ENCODE measurements around the gene COLQ.
"Not testable (repeated sequence)": the region's sequence is repeated elsewhere in the genome, so short reads cannot be mapped to it uniquely, and the experiment has no call there.

The COLQ gene

GRCh38 chr3:15486979-15487378 is 34.5 kb downstream of the COLQ start:
- DNase-seq: no peak

DNA sequence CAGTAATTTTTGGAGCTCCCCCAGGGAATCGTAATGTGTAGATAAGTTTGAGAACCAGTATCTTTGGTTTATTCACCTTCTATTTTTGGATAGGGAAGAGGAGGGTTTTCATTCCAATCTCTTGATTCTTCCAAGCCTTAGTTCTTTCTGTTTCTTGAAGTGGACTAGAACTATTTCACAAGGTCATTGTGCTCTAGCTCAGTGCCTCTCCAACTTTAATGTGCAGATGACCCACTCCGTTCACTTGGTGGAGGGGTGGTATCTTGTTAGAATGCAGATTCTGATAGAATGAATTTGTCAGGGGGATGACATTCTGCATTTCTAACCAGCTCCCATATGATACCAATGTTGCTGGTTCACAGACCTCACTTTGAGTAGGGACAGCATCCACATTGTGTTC is 35.5 kb downstream of the COLQ start:
- DNase-seq: no peak

- not testable (repeated sequence) for DNase-seq
These were observed 37.0 kb downstream of the COLQ start for GRCh38 chr3:15484551-15484950.

GRCh38 chr3:15479400-15480224 is 41.9 kb downstream of the COLQ start:
- no peak for DNase-seq

DNA sequence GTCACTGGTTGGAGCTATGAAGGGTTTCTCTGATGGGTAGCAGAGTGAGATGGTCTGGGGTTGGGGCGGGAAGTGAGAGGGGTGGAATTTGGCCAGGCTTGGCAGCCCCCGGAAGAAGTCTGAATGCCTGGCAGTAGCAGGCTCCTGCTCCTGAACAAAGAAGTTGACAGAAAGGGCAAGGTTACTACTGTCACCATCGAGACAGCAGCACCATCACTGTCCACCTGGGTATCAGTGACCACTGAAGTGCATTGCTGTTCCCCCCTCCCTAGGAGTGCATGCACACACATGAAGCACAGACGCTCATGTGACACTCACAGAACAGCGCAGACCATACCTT is 42.9 kb downstream of the COLQ start:
- no peak for DNase-seq

- peak in 2 of 3 experiments; percentile 6 to 80 for DNase-seq
These were observed 43.4 kb downstream of the COLQ start for GRCh38 chr3:15477951-15478639.

DNA sequence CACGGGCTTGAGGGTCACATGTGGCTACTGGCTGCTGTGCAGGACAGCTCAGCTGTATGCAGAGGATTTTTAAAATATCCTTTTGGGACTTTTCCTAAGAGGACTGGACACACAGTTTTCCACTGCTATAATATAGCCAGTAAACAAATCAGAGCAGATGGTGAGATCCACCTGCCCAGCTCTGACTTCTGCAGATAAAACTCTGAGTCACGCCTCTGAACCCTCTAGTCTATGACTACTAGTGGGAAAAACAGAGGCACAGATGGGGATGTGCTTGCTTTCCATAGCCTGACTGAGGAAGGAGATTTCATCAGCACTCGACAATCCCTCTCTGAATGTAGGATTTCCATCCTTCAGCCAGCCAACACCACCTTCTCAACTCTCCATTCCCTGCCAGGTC is 45.1 kb downstream of the COLQ start:
- no peak for DNase-seq

GRCh38 chr3:15475161-15475560 is 46.3 kb downstream of the COLQ start:
- DNase-seq: no peak

DNA sequence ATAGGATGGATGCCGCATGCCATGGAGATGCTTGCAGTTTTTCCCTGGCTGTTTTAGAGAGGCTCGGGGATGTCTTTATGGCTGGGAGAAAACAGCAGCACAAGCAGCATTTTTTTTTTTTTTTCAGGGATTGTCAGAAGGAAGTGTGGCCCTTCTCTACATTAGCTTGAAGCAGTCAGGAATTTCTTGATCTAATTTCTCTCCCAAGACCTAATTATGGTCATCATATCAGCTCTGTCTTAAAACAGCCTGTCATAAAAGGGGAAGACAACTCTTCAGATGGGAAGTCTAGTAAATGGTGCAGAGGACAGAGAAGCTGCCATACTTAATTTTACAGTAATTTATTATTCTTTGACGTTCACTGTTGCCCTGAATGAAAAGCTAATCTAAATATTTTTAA is 49.6 kb downstream of the COLQ start:
- DNase-seq: no peak

DNA sequence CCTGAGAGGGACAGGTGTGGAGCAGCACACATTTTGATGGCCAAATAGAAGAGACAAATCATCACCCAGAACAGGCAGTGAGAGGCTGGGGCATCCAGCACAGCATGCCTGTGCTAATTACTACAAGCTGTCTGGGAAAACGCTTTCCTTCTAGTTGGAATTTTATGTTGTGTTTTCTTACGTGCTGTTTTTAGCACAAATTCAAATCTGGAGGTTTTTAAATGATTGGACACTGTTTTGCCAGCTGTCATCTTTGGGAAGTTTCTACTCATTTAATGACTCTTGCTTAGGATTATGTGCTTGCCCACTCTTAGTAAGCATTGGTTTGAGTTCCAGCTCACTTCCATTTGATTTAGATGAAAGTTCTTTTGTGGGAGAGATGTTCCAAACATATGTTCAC is 50.7 kb downstream of the COLQ start:
- no peak for DNase-seq

GRCh38 chr3:15470261-15470660 is 51.2 kb downstream of the COLQ start:
- no peak for DNase-seq

DNA sequence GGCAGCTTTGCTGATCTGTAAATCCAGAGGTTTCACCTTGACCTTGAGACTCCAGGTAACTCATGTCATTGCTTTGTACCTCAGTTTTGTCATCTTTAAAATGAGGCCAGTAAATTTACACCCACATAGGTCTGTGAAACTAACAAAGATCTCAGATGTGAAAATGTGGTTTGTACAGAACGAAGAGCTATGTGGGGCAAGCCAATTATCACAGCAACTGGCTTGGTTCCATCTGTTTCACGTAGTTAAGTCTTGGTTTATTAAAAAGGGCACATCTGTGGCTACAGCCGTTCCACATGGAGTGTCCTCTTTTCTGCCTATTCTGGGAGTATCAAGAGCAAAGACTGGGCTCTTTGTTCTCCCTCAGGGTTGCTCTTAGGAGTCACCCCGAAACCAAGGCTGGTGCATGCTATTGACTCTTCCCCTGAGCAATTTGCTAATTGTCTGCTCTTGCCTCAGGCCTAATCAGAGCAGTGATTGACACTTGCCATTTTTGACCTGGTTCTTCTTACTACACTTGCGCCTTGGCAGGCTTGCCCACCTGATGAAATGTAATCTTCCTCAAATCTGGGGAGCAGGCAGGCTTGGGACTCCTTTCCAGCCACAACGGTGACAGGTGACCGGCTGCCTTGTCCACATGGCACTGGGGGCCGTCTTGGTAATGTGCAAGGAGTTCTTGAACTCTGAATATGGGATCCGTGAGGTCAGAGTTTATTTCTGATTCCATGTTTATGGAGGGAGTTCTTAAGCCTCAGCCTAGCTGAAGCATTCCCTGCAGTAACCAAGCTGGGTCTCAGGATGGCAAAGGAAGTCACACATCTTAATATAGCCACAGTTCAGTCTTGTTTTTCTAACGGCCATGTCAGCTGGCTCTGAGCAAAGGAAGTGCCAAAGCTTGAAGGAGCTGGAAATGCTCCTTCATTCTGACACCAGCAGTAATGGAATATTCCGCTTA is 54.0 kb downstream of the COLQ start:
- no peak for DNase-seq

- no peak for DNase-seq
These were observed 55.5 kb downstream of the COLQ start for GRCh38 chr3:15465876-15466585.

DNA sequence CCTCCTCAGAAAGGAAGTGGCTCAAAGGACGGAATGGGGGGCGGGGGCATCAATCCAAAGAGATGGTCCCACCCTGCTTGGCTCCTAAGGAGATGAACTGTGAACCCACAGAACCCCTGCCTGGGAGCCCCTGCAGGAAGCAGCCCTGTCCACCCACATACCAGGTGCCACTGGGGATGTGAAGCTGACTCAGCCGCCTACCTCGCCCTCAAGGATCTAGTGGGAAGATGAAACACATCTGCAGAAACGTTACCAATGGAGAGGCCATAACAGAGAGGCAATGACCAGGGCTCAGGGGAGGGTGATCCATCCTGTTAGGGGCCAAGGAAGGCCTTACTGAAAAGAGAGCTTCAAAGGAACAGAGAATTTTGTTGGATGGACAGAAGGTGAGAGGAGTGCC is 59.1 kb downstream of the COLQ start:
- no peak for DNase-seq

DNA sequence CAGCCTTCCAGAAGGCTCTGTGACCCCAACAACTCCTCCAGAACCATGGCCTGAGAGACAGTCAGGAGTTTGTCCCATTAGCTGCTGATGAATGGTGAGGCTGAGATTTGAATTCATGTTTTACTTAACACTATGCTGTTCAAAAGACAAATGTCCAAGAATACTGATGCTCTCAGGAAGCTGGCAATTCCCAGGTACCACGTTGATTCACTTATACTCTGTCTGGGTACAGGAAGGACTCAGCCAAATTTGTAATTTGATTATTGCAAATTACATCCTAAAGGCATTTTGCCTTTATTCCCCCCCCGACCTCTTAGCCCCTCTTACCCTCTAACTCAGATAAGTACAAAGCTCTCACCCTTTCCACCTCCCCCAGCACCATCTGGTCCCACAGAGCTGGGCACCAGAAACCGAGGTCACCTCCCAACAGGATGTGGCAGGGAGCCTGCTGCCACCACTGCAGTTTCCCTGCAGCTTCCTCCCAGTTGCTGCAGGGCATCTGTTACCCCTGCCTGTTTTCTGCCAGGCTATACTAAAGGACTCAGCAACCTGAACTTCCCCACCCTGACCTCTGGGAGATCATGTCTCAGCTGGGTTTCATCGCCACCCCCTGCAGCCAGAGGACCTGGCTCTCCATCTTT is 60.5 kb downstream of the COLQ start:
- no peak for DNase-seq

DNA sequence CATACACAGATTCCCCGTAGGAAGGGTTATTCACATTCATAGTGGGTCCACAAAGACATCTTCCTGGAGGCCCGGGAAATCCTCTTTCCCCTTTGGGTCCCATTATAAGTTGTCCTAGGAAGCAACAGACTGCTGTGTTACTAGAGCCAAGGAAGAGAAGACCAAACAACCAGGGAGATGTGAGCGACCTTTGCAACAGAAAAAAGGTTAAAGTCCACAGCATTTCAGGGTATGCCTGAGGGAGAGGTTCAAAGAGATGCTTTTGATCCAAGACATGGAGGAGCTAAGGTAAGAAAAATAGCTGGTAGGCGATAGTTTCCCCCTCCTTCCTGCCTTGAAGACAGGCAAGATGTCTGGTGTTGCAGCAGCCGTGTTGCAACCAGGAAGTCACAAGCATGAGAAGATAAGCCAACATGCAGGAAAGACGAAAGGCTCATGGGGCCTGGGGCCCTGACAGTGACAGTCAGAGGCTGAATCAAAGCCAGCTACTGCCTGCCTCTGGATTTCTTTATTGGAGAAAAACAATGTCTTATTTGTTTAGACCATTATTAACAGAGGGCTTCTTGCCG is 63.2 kb downstream of the COLQ start:
- DNase-seq: no peak

DNA sequence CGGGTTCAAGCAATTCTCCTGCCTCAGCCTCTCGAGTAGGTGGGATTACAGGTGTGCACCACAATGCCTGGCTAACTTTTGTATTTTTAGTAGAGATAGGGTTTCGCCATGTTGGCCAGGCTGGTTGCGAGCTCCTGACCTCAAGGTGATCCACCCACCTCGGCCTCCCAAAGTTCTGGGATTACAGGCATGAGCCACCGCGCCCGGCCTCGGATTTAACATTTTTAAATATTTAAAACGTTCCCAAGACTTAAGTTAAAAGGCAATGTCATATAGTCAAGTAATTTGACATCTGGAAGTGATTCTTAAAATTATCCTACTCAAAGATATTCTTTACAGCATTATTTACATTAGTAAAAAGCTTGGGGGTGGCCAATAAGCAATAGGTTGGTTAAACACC is 64.6 kb downstream of the COLQ start:
- not testable (repeated sequence) for DNase-seq

DNA sequence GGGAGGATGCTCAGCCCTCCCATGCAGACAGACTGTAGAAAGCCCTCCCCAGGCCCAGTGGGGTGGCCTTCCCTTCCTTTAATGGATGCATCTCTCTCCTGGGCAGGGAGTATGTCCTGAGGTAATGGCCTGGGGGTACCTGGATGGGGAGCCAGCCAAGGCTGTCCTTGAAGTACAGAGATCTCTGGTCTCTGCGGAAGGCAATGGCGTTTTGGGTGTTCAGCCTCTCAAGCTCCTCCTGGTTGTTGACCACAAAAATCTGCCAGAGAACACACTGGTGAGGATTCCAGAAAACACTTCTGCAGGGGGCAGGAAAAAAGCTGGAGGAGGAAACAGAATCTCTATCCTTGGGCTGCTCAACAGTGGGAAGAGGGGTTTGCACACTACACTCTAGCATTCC is 65.2 kb downstream of the COLQ start:
- no peak for DNase-seq

GRCh38 chr3:15455756-15456155 is 65.8 kb downstream of the COLQ start:
- no peak for DNase-seq

- no peak for DNase-seq
These were observed 66.5 kb downstream of the COLQ start for GRCh38 chr3:15454965-15455364.

GRCh38 chr3:15453991-15454625 is 67.4 kb downstream of the COLQ start:
- no peak for DNase-seq
